NOMO-1 treated with DMSO at 0.1 percent for 48 hours (cell line): ENCODE measurements around the gene KLHL20.
A peak's percentile ranks its signal among the peaks of the same experiment; 100 is the strongest.

ENCODE experiments used
- DNase-seq: peaks from one replicate; lab custom pipeline; 2025; ENCODE audit not compliant: unreplicated experiment; lab: John Stamatoyannopoulos, UW

KLHL20 gene

GRCh38 chr1:173824315-173825081, 109.7 kb downstream of the KLHL20 start, which contains the start of the genes CENPL and DARS2:
CENPL (minus strand) TSS chr1:173824883; CDS start chr1:173811299, 13,584 bp downstream.
DARS2 (plus strand) TSS chr1:173824673; CDS start chr1:173825230, 557 bp downstream.
- DNase-seq: peak; percentile 99

GRCh38 chr1:173827611-173828010, 112.8 kb downstream of the KLHL20 start:
- DNase-seq: no peak

- DNase-seq: no peak
Measured at GRCh38 chr1:173832748-173833147, 118.0 kb downstream of the KLHL20 start.
